SW 1271 (cell line): ENCODE measurements around the gene KIF16B.
"Not testable (repeated sequence)": the region's sequence is repeated elsewhere in the genome, so short reads cannot be mapped to it uniquely, and the experiment has no call there.

Experiments used
- DNase-seq, 2 experiments: peaks; one replicate each; lab custom pipeline; 2025; lab: John Stamatoyannopoulos, UW

KIF16B gene

DNA sequence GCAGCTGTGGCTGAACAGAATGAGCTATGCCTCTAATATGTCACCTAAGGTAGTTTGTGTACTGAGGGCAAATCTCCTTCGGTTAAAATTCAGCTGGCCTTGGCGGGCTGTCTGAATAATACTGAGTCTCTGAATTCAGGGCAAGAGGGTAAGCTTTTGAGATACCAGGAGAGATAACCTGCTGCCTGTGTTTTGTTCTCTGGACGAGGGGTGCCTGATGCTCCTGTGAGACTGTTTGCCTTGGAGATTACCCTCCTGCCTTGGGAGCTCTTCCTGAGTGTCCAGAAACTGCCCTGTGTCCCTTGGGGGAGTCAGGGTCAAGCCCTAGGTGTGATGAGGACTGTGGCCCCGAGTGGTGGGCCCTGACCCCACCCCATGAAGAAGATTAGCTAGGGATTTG lies 282.9 kb downstream of the KIF16B start:
- DNase-seq, result no peak

DNA sequence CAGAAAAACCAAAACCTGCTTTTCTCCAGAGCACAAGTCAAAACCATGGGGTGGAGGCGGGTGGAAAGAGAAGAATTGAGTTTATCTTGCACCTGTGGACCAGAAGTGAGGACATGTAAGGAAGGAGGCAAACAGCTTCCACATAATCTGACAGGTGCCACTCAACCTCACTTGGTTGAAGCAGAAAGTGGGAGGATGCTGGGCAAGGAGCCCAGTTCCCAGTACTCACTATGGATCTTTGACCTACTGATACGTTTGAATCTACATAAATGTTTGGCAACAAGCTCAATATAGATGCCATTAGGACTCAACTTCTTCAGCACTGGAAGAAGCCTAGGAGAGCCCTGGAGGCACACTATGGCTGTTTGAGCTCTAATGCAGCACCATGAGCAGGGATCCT lies 285.5 kb downstream of the KIF16B start:
- no peak for DNase-seq

DNA sequence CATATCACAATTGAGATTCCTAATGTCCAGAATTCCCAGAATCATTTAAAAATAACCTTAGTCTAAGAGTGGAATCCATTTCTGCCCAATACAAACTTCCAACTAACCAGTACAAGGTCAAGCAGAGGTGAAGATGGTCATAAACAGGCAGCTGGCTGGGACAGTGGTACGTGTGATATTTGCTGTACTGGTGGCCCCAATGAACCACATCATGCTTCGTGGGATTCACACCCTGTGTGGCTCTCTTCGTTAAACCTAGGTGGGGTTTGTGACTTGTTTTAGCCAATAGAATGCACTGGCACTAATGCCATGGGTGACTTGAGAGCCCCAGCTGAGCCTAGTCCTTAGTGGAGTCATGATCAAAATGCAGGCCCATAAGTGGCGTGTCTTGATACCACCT lies 286.6 kb downstream of the KIF16B start:
- DNase-seq, result no peak

- DNase-seq, result no peak
Measured at GRCh38 chr20:16284385-16285100, 288.7 kb downstream of the KIF16B start.

DNA sequence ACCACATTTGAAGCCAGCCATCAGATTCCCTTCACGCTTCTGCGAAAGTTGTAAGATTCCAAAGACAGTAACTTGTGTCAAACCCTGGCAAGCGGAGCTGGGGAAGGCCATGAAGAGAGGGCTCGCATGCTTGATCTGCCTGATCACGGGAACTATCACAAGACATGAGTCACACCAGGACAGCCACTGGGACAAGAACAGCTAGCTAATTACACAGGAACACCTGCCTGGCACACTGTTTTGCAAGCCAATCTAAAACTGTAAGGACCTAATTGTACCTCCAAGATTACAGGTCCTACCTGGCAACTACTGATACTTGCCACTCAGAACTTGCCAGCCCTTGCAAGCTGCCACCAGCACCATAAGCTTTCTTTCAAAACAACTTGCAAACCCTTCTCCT lies 289.3 kb downstream of the KIF16B start:
- no peak for DNase-seq

GRCh38 chr20:16283307-16283706 lies 289.9 kb downstream of the KIF16B start:
- DNase-seq, result no peak

GRCh38 chr20:16280219-16280618 lies 293.0 kb downstream of the KIF16B start:
- DNase-seq, result no peak

DNA sequence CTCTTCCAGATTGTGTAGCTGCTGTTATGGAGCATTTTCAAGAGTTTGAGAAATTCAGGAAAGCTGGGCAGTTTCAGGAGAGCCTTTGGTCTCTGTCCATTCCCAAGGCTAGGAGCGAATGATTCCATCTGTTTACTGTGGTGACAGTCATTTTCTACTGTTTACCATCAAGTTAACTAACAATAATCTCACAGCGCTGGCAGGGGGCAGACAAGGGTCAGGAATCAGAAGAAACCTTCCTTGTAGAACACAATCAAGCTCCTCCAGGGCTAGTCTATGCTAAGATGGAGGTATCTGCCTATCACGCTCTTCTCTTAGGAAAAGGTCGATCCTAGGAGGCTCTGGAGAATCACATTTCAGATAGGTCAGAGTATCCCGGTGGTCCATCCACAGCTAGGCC lies 293.9 kb downstream of the KIF16B start:
- no peak for DNase-seq

DNA sequence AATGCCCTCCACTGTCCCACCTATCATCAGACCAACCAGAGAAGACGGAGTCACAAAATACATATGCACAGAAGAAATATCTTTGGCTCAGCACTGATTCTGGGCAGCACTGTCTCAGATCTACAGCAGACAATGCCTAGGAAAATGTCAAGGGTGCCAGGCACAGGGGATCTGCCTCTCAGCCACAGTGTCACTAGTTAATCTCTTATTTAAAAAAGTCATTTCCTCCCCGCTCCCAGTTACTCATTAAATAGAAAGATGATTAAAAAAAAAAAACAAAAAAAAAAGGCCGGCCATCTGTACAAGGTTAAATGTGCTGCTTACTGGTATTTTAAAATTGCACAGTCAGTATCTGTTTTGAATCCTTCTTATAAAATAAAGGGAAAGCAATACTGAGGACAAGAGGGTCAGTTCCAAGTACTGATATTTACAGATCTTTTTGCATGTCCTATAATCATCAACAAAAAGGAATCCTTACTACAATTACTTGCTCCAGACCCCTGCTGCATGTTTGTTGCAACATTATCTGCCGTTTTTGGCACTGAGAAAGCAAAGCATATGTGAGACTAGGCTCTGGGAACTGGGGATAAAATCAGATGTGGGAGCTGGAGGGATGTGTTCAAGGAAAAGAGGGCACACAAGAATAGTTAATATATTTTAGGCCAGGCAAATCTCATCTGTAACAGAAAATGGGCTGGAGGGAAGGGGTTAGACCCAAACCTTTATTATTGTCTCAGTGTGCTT lies 299.3 kb downstream of the KIF16B start:
- DNase-seq, result no peak

DNA sequence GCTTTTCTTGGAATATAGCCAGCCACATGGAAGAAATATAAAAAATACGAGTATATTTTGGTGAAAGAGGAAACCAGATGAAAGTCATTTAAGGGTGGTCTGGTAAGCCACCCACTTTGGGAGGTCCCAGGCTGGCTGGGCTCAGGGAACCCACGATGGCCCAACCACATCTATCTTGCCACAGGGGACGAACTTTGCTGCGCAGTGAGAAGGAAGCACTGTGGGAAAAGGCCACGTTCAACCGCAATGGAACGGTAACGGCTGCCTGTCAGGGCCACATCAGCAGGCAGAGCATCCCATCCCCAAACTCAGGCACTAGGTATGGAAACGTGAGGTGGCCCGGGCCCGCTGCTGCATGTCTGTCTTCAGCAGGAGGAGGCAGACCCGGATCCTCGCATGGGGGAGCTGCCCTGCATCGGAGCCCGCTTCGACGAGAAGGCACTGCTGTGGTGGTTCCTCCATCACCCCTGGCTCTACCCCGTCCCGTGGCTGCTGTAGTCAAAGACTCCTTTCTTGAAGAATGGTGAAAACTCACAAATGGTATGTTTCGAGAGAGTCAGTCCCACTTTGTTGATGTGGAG lies 300.4 kb downstream of the KIF16B start:
- DNase-seq, result no peak

GRCh38 chr20:16271450-16271849 lies 301.8 kb downstream of the KIF16B start:
- DNase-seq, result no peak

- no peak for DNase-seq
Measured at GRCh38 chr20:16270989-16271388, 302.3 kb downstream of the KIF16B start.

DNA sequence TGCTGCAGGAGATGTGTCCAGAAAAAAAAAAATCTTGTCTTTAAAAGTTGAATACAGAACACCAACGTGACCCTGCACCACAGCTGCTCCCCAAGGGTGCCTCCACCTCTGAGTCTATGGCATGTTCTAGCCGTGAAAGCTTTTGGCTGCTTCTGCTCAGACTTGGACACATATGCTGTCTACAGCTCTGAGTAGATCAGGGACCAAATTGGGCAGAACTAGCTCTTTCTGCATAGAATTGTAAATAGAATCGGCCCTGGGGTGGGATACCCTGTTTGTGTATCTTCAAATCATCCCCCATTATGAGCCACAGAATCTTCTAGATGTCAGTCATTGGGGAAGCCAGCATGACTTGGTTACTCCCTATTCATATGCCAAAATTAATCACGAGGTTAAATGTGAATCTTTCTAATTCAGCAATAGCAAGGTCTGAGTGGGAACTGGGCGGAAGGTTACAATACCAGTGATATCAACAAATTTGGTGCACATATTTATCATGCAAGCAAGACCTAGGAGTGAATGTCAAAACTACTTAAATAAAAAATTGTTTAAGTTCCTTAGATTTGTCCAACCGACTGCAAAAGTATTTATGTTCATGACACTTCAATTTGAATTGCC lies 302.8 kb downstream of the KIF16B start:
- DNase-seq, result no peak

DNA sequence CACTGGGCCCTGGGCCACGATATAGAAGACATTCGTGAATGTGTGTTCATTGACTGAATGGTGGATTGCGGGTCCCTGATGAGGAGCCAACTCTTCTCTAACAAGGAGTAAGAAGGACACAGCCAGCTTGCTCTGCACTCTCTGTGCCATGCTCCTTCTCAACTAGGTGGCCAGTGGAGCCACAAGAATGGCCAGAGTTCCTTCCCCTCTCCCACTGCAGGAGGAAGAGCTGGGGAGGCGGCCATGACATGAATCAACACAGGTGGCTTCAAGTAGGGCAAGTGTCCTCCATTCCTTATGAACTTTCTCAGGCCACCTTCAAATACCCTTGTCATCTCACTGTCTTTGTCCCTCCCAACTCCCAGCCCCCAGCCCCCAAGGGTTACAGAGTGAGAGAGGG lies 305.7 kb downstream of the KIF16B start:
- no peak for DNase-seq

- DNase-seq, result no peak
Measured at GRCh38 chr20:16265334-16265733, 307.9 kb downstream of the KIF16B start.

GRCh38 chr20:16263582-16263981 lies 309.7 kb downstream of the KIF16B start:
- DNase-seq, result no peak

DNA sequence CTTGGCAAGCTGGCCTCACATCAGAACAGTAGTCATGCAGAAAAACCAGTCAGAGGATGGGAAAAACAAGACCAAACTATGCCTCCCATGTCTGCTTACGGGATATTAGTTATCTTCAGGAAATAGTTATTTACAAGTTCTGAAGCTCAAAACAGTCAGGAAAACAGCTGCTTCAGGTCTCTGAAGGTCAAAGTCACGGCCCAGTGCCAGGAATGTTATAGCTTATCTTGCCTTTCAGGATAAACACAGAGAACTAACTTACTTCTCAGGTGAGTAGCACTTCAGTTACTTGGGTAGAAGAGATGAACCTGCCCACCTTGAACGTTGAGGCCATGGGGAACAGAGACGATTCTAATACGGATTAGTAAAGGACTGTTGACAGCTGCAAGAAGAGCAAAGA lies 310.7 kb downstream of the KIF16B start:
- DNase-seq, result no peak

DNA sequence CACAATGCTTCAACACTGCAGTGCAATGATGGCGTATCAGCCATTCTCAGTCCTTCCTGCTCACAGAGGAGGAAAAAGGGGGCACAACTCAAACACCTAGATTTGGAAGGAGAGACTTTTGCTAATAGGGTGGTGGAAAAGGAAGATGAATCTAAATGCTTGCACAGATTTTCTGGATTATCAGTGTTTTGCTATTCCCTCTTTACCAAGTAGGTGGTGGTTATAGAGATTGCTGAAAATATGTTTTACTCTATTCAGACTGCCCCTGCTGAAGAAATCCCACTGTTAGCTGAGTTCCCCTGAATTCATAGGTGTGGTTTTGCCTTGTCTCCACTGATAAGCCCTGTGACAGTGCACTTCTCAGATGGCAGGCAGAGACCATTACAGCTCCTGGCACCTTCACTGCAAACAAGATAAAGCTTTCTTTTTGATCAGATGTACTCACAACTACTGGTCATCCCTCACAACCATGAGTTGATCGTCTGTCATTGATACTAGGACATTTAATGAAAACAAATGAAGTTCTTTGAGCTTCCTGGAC lies 311.4 kb downstream of the KIF16B start:
- DNase-seq, result no peak

DNA sequence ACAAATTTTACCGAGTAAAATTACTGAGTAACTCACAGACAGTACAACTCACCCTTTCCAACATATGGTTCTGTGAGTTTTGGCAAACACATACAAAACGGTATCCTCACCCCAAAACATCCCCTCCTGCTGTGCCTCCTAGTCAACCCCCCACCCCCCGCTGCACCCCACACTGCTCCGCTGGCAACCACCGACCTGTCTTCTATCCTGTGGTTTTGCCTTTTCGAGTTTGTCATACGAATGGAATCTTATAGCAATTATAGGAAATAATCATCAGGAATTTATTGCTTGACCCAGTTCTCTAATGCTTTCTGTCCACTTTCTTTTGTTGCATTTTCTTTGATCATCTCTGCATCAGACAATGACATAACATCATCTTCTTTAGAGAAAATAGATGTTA lies 312.3 kb downstream of the KIF16B start:
- no peak for DNase-seq

GRCh38 chr20:16260133-16260532 lies 313.1 kb downstream of the KIF16B start:
- not testable (repeated sequence) for DNase-seq

- DNase-seq, result no peak
Measured at GRCh38 chr20:16258766-16259165, 314.5 kb downstream of the KIF16B start.

- DNase-seq, result no peak
Measured at GRCh38 chr20:16257813-16258430, 315.3 kb downstream of the KIF16B start.
